SJCRH30 (cell line): ENCODE results near the gene SOX5. TPM values are rescaled to one million over a fixed set of nuclear protein-coding genes. Genes with fewer than 3 reads are reported as not detected.
A peak's percentile ranks its signal among the peaks of the same experiment; 100 is the strongest.

ENCODE experiments used
- DNase-seq, 2 experiments: peaks; one replicate each; pipeline ENCODE4 v3.0.0-alpha.2; 2015 to 2020
- H3K27ac ChIP-seq: fragments of 250-450 bp; sonication (Bioruptor Pico); 2 replicates; pipeline ENCODE4 v1.5.1; 2020; ENCODE audit warnings: mild to moderate bottlenecking, moderate library complexity
- H3K27me3 ChIP-seq: fragments of 250-450 bp; sonication (Bioruptor Pico); 2 replicates; pipeline ENCODE4 v1.5.1; 2020; ENCODE audit warnings: mild to moderate bottlenecking, moderate library complexity
- H3K36me3 ChIP-seq: fragments of 250-450 bp; sonication (Bioruptor Pico); 2 replicates; pipeline ENCODE4 v1.5.1; 2020; ENCODE audit warnings: mild to moderate bottlenecking, moderate library complexity
- H3K4me1 ChIP-seq: fragments of 250-450 bp; sonication (Bioruptor Pico); 2 replicates; pipeline ENCODE4 v1.5.1; 2020; ENCODE audit warnings: mild to moderate bottlenecking, moderate library complexity
- H3K4me3 ChIP-seq: fragments of 250-450 bp; sonication (Bioruptor Pico); 2 replicates; pipeline ENCODE4 v1.5.1; 2020; ENCODE audit warnings: mild to moderate bottlenecking, moderate library complexity
- H3K9me3 ChIP-seq: fragments of 250-450 bp; sonication (Bioruptor Pico); replicated peaks from 2 replicates; pipeline ENCODE4 v1.5.1; 2020; ENCODE audit warnings: mild to moderate bottlenecking, moderate library complexity
- total RNA-seq: library from RNA; depleted of rRNA; stranded (reverse); fragments of >200 nt; shearing (Covaris generic); gene quantifications from 2 replicates; pipeline ENCODE4 v1.2.3, GENCODE V29; 2014; rRNA removed

The SOX5 gene
- total RNA-seq = 11.0 and 13.7 TPM in 2 replicates

DNA sequence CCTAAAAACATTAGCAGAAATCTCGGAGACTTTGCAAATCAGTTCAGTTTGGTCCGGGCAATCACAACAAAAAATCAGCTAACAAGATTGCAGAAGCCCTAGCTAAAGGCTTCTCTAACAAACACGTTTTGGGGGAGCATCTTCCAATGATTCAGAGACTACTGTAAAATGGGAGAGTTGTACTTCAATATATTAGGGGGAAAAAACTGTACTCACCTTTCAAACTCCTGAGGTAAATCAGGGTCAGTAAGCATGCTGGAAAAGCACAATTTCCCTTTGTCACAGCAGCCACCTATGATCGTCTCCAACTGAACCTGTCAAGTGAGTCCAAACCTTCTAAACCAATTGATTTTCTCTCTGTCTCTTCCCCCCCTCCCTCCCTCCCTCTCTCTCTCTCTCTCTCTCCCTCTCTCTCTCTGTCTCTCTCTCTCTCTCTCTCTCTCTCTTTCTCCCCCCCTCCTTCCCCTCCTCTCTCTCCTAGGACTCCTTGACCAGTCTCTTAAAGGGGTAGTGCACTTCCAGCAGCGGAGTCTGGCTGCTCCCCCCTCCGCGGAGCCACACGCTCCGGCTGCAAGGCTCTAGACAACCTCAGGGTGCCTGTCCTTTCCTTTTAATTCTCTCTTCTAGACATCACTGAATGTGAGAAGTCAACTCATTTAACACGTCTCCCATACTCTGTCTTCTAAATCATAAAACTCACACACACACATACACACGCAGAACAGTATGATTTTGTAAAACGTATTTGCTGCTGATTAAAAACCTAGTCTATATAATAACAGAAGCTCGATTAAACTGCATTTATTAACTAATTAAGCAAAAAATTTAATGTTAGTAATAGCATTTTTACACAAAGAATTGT is at the start of gene SOX5:
Gene SOX5, minus strand, starts transcription at position 323 of the 862 bp plus-strand sequence. Its CDS starts 69 bp downstream, at position 254.
- Histone ChIP-seq H3K4me1 (peaks cover 20% of the 10 kb centered on the region; the same call in 1 of the 2 replicates), H3K9me3 (no peaks in the 10 kb centered on the region), H3K36me3 (no peaks in the 10 kb centered on the region), H3K27me3 (no peaks in the 10 kb centered on the region), H3K27ac (peak within 1 kb of the TSS; percentile 55), H3K4me3 (peak within 1 kb of the TSS; percentile 63)
- DNase-seq = peak; percentile 76 to 89

DNA sequence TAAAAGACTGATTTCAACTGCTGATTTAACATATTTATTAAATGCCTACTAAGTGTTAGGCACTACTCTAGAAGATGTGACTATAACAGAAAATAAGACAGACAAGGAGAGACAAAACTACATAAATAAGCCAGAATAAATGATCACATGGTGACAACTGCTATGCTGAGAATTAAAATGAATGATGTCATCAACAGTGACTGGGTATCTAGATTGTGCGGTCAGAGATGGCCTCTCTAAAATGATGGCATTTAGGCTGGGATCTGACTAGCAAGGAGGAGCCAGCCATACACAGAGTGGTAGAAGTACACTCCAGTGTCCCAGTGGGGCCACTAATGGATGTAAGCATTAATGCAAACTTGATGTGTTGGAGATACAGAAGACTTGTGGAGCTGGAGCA is 37.6 kb upstream of the SOX5 start:
- Histone ChIP-seq H3K4me3 (no peak overlapping the region), H3K4me1 (no peaks in the 10 kb centered on the region), H3K9me3 (no peaks in the 10 kb centered on the region), H3K27me3 (no peaks in the 10 kb centered on the region), H3K27ac (no peak overlapping the region), H3K36me3 (no peaks in the 10 kb centered on the region)
- DNase-seq = no peak

DNA sequence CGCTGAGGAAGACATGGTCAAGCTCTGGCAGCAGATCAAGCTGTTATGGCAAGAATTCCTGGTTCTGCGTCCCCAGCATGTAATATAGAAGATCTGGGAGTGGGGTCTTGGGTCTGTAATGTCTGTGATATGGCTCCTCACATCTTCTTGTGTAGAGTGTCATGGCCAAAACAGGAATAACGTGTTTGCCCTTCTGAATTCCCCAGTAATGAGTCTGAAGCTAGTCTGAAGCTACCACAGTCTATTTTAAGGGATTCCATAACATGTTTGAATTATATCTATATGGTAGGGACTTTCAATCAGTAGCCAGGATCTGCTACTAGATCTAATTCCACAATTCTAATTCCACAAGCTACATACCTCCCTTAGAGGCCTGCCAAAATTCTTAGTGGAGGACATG is 31.4 kb upstream of the SOX5 start:
- no peak overlapping the region for H3K4me3 ChIP-seq
- H3K27ac ChIP-seq = no peak overlapping the region
- no peaks in the 10 kb centered on the region for H3K36me3 ChIP-seq
- H3K27me3 ChIP-seq = no peaks in the 10 kb centered on the region
- DNase-seq = no peak
- H3K4me1 ChIP-seq = no peaks in the 10 kb centered on the region
- no peaks in the 10 kb centered on the region for H3K9me3 ChIP-seq

DNA sequence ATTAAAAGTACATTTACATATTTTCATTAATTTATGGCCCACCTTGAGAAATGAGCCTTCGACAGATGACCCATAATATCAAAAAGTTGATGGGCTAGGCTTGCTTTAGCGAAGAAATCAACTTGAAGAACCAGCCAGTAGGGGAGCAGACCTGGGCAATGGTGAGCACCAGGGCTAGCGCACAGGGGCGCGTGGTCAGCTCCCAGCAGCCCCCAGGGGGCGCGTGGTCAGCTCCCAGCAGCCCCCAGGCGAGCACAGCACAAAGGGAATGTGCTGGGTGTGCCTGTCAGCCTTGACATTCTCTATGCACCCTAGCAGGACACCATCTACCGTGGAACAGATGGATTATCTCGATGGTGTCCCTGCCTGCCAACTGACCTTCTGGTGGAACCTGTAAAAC is 15.3 kb upstream of the SOX5 start:
- Histone ChIP-seq H3K36me3 (no peaks in the 10 kb centered on the region), H3K27ac (no peak overlapping the region), H3K4me3 (no peak overlapping the region), H3K9me3 (no peaks in the 10 kb centered on the region), H3K4me1 (no peaks in the 10 kb centered on the region), H3K27me3 (no peaks in the 10 kb centered on the region)
- no peak for DNase-seq

DNA sequence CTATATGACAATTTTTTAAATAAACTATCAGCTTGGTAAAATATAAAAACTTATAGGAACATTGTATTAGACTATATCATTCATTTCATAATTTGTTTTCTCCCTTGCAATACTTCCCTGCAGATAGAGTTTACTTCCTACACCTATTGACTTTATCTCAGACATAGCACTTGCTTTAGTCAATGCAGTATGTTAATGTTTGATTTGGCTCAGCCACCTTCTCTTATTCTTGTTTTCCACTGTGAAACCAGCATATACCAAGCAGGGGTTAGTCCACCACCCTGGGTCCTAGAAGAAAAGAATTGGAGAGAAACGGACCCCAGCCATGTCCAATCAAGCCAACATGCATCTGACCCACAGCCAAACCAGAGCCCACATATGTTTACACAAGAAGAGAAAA is 10.4 kb upstream of the SOX5 start:
- Histone ChIP-seq H3K4me1 (no peaks in the 10 kb centered on the region), H3K36me3 (no peaks in the 10 kb centered on the region), H3K27ac (no peak overlapping the region), H3K27me3 (no peaks in the 10 kb centered on the region), H3K4me3 (no peak overlapping the region), H3K9me3 (no peaks in the 10 kb centered on the region)
- DNase-seq = no peak

DNA sequence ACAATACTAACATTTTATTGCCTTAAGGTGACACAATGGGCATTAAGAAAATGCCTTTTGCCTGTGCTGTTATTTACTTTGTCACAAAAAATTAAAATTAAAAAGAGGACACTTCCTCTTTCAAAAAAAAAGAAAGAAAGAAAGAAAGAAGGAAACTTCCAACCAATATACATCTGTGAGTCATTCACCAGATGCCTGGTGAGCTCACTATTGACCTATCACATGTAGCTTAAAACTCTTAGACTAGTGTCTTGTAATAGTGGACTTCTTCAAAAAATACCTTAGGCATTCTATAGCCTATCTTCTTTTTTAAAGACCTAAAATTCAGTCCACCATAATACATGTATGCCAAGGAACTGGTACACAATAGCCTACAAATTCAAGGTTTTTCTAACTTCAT is 4.9 kb upstream of the SOX5 start:
- Histone ChIP-seq H3K4me1 (no peaks in the 10 kb centered on the region), H3K4me3 (no peak overlapping the region), H3K27ac (no peak overlapping the region), H3K9me3 (no peaks in the 10 kb centered on the region), H3K36me3 (no peaks in the 10 kb centered on the region), H3K27me3 (no peaks in the 10 kb centered on the region)
- no peak for DNase-seq

DNA sequence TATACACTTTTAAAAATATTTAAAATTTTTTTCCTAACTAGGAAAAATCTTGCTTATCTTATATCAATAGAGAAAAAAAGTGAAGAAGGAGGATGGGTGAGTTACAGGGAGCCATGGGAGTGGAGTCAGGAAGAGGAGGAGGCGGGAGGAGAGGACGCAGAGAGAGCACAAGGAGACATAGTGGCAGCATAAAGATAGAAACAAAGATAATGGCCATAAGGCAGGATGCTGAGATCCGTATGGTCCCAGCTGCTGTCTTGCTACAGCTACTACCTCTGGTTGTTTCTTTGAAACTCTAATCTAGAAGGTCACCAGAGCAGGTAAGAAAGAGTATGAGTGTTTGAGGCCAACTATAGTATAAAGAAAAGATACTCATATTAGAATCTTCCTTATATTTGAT is 2.6 kb upstream of the SOX5 start:
- H3K4me1 ChIP-seq = 0 out of 2 replicates have a peak, but pooled peaks cover 2% of the 10 kb centered on the region
- no peaks in the 10 kb centered on the region for H3K36me3 ChIP-seq
- no peaks in the 10 kb centered on the region for H3K9me3 ChIP-seq
- DNase-seq = peak in 1 of 2 experiments; percentile 11
- no peak overlapping the region for H3K4me3 ChIP-seq
- H3K27me3 ChIP-seq = no peaks in the 10 kb centered on the region
- H3K27ac ChIP-seq = no peak overlapping the region

DNA sequence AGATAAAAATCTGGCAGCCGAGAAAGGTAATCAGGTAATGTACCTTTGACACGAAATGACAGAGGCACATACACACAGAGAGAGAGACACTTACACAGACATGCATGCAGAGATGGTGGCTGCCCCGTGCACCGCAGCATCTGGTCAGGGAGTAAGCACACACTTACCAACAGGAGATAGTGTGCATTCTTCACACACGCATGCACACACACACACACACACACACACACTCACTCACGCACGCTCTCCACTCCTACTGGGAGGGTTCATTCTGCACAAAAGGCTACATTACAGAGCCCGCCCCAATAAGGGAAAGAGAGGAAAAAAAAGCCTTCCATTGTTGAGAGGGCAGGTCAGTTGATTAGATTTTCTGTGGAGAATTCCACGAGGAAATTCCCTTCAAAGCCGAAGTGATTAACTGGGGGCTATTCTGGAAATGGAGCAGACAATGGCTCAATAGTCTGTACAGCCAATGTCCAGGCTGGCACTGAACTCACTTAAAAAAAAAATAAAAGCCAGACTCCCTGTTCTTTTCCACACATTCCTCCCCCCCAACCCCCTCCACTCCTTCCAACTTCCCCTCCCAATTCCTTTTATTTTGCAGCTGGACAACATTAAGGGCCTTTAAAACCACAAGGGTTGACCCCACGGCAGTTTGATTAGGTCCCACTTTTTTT is 1.4 kb upstream of the SOX5 start:
- peaks cover 6% of the 10 kb centered on the region; the same call in 1 of the 2 replicates for H3K4me1 ChIP-seq
- H3K36me3 ChIP-seq = no peaks in the 10 kb centered on the region
- no peaks in the 10 kb centered on the region for H3K27me3 ChIP-seq
- peak overlapping the region; percentile 63 for H3K4me3 ChIP-seq
- DNase-seq = peak; percentile 43 to 62
- peak overlapping the region; percentile 55 for H3K27ac ChIP-seq
- no peaks in the 10 kb centered on the region for H3K9me3 ChIP-seq

DNA sequence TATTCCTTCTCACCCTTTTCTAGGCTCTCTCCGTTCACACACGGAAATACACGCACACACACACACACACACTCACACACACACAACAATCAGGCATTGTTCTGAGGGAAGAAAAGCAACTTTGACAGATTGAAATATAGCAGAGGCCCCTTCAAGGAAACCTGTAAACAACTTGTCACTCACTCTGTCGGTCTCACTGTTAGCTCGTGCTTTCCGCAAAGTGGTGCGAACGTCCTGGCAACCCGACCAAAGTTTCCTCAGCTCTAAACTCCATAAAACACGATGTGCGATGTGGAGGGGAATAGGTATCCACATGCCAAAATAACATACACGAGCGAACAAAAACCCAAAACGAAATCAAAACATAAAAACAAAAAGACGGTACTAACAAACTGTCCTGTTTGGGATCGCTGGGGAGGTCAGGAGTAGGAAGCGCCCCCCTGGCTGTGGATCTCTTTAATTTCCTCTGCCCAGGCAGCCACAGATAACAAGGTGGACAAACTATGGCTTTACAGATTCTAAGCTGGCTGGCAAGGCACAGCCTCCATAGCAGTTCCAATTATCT is 822 bp upstream of the SOX5 start:
- peaks cover 12% of the 10 kb centered on the region; the same call in 1 of the 2 replicates for H3K4me1 ChIP-seq
- H3K9me3 ChIP-seq = no peaks in the 10 kb centered on the region
- no peaks in the 10 kb centered on the region for H3K36me3 ChIP-seq
- H3K27me3 ChIP-seq = no peaks in the 10 kb centered on the region
- peak overlapping the region; percentile 55 for H3K27ac ChIP-seq
- DNase-seq = peak; percentile 27 to 60
- H3K4me3 ChIP-seq = peak overlapping the region; percentile 63

DNA sequence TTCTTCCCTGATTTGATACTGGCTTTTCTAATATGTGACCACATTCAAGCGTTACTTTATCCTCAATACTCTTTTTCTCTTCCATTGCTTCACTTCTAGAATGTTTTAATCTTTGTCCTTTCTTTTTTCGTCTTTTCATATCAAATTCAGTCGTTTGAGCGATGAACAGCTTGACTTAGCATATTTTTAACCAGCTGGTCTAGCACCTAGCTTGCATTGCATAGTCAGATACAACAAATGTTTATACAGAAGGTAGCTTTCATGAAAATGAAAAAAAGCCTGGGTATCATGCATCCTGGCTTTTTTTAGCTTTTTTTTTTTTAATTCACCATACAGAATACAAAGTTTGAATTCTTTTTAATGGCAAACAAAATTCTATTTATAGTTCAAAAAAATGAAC is 1.2 kb downstream of the SOX5 start:
- Histone ChIP-seq H3K36me3 (no peaks in the 10 kb centered on the region), H3K4me3 (peak overlapping the region; percentile 63), H3K27ac (peak overlapping the region; percentile 55; the same call in 1 of the 2 replicates), H3K9me3 (no peaks in the 10 kb centered on the region), H3K4me1 (peaks cover 22% of the 10 kb centered on the region; the same call in 1 of the 2 replicates), H3K27me3 (no peaks in the 10 kb centered on the region)
- DNase-seq = peak in 1 of 2 experiments; percentile 42

DNA sequence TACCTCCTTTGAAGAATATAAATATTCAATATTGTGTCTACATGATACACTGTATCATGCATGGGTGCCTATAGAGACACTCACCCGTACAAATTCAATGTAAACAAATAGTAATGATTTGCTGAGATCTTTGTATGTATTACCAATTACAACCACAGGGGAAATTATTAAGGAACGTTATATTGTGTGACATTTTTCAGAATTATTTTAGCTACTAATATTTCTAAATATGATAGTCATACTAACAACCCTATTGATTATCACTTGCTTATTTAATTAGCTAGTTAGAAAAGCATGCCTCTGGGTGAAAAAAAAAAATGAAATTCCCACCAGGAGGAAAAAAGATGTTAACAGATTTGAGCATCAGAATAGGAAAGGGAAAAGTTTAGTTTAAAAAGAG is 2.1 kb downstream of the SOX5 start:
- Histone ChIP-seq H3K36me3 (no peaks in the 10 kb centered on the region), H3K4me1 (peaks cover 22% of the 10 kb centered on the region; the same call in 1 of the 2 replicates), H3K27me3 (no peaks in the 10 kb centered on the region), H3K27ac (peak overlapping the region; percentile 55), H3K4me3 (peak overlapping the region; percentile 63), H3K9me3 (no peaks in the 10 kb centered on the region)
- peak in 1 of 2 experiments; percentile 28 for DNase-seq

DNA sequence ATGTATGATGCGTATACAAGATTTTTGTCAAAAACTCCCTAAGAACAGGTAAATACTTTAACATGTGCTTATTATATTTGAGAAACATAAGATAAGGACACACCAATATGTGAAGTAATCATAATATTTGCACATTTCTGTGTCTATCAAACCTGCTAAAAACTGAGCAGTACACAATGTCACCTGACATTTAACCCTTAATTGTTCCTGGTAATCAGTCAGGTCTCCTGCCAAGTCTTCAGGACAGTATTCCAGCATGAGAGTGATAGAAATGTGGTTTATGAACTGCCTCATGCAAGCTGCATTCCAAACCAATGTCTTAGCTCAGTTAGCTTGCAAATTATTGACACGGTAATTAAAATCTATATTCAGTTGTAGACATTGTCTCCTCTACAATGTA is 4.2 kb downstream of the SOX5 start:
- H3K4me3 ChIP-seq = no peak overlapping the region
- no peaks in the 10 kb centered on the region for H3K27me3 ChIP-seq
- peak in 1 of 2 experiments; percentile 14 for DNase-seq
- peak overlapping the region; percentile 13; the same call in 1 of the 2 replicates for H3K27ac ChIP-seq
- no peaks in the 10 kb centered on the region for H3K9me3 ChIP-seq
- H3K36me3 ChIP-seq = no peaks in the 10 kb centered on the region
- peaks cover 22% of the 10 kb centered on the region; the same call in 1 of the 2 replicates for H3K4me1 ChIP-seq

DNA sequence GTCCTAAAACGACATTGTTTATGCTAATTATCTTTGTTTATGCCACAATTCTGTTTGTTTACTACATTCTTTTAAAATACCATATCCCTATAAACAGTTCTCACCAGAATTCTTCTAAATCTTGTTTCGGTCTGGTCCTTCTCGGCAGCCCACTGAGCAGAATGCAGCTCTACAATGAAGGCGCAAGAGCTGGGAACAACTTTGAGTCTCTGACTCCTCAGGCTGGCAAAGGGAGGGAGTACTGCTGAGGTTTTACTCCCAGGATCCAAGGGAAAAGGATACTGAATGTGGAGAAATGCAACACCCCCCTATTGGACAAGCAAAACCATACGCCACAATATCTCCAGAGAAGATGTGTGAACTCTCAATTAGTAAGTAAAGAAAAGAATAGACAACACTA is 5.4 kb downstream of the SOX5 start:
- Histone ChIP-seq H3K27me3 (no peaks in the 10 kb centered on the region), H3K4me1 (peaks cover 22% of the 10 kb centered on the region; the same call in 1 of the 2 replicates), H3K4me3 (no peak overlapping the region), H3K27ac (no peak overlapping the region), H3K9me3 (no peaks in the 10 kb centered on the region), H3K36me3 (no peaks in the 10 kb centered on the region)
- DNase-seq = peak; percentile 21 to 46

DNA sequence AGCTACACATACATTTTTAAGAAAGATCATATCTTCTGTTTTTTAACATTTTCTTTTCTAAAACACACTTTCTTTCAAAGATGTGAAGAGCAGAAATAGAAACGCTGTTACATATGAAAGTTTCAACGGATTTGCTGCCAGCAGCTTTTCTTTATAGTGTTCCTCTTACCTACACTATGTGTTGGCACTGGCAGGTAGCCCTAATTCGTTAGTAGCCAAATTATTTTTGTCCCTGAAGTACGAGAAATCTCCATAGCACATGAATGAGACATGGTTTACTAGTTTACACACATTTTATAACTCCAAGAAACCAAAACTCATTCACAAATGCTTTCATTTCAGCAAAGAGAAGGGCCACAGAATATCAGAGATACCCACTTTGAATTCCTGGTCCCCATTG is 6.6 kb downstream of the SOX5 start:
- H3K9me3 ChIP-seq = no peaks in the 10 kb centered on the region
- no peak overlapping the region for H3K27ac ChIP-seq
- no peak overlapping the region for H3K4me3 ChIP-seq
- H3K27me3 ChIP-seq = no peaks in the 10 kb centered on the region
- no peak for DNase-seq
- H3K36me3 ChIP-seq = no peaks in the 10 kb centered on the region
- peaks cover 22% of the 10 kb centered on the region; the same call in 1 of the 2 replicates for H3K4me1 ChIP-seq

DNA sequence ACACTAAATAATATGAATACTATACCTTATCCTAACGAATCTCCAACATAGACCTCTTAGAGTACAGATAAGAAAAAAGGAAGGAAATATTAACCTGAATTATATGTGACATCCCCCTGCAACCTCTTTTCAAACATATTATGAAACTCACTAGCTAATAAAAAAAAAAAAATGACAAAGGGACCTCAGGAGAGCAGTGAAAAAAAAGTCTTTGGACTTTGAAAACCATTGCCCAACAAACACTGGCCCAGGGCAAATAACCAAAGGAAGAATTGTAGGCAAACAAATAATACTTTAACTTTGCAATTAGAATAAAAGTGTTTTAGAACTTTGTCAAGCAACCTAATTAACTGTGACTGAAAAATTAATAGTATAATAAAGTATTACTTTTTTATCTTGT is 7.7 kb downstream of the SOX5 start:
- H3K9me3 ChIP-seq = no peaks in the 10 kb centered on the region
- DNase-seq = no peak
- H3K36me3 ChIP-seq = no peaks in the 10 kb centered on the region
- H3K27ac ChIP-seq = no peak overlapping the region
- peaks cover 20% of the 10 kb centered on the region; the same call in 1 of the 2 replicates for H3K4me1 ChIP-seq
- no peak overlapping the region for H3K4me3 ChIP-seq
- H3K27me3 ChIP-seq = no peaks in the 10 kb centered on the region
